Activated T-cell treated with anti-CD3 and anti-CD28 coated beads for 24 hours (primary cell): ENCODE measurements around the gene GLT6D1.

Experiments used
- DNase-seq: peaks from one replicate; pipeline ENCODE4 v3.0.0-alpha.2; 2020; ENCODE audit warnings: low read depth

The GLT6D1 gene

DNA sequence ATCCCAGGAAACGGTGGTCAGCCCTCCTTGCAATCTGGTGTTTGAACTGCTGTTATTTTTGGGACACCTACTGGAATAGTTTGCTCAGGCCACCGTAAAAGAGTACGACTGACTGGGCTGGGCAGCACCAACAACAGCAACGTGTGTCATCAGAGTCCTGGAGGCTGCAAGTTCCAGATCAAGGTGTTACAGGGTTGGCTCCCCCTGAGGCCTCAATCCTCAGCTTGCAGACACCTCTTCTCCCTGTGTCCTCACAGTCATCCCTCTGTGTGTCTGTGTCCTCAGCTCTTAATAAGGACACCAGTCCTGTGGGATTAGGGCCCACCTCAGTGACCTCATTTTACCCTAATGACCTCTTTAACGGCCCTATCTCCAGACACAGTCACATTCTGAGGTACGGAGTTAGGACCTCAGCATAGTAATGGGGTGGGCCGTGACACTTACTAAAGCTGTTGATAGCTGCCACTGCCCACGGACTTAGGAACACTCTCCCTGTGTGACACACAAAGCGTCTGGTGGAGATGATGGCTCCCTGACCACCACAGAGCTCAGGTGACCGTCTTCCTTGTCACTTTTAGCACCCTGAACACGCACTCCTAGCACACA lies 16.8 kb downstream of the GLT6D1 start:
- no peak for DNase-seq

- no peak for DNase-seq
Measured at GRCh38 chr9:135620558-135620957, 18.8 kb downstream of the GLT6D1 start.

GRCh38 chr9:135619599-135619886 lies 19.8 kb downstream of the GLT6D1 start:
- no peak for DNase-seq

DNA sequence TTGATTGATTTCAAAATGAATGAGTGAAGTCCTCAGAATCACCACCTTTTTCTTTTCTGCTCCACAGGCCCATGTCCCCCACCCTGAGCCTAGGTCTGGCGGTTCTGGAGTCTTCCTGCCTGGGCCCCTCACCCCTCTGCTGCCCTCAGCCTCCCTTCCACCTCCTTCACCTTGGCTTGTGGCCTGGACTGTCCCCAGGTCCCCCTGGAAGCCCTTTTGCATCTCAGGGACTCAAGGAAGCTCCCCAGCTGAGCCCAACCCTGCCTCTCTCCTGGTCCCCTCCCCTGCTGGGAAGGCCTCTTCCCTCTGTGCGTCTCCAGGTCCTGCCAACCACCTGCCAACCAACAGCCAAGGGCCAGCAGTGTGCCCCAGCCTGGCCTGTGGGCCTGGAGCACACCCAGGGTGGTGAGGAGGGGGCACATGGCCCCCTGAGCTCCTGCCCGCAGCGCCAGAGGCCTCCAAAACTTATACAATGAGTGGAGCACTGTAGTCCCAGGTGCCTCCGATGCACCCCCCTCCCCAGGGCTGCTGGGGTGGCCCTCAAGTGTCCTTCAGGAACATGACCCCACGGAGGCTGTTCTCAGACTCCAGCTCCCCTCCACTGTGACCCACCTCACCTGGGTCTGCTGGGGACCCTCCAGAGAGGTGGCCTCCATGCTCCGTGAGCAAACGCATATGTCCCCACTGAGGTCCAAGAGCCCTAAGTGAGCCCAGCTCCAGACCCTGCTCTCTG lies 20.3 kb downstream of the GLT6D1 start:
- no peak for DNase-seq

DNA sequence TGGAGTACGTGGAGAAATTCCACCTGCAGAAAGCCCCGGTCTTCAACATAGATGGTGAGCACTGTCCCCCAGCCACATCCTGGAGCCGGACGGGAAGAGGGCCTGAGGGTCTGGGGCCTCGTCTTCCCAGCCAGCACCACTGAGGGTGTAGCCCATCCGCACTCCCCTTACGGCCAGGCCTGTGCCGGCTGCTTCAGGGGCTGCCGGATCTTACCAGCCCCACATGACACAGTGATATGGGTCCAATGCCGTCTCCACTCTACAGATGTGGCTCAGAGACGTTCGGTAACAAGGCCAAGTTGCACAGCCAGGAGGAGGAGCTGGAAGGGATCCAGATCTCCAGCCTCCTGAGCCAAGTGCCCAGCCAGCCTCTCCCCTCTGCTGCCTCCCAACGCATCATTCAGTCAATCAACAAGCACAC lies 21.3 kb downstream of the GLT6D1 start:
- no peak for DNase-seq

DNA sequence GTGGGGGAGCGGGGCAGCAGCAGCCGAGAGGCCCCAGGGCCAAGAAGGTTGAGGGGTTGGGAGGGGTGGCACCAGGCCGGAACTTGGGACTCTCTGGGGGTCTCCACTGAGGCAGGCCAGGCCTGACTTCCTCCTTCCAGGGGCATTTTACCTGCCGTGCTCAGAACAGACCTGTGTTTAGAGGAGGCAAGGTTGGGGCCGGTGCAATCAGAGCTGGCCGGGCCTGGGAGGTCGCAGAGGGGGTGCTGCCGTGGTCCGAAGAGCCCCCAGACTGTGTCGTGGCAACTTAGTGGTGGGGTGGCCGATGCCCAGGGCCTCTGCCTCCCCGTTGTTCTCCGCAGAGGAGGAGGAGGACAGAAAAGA lies 21.8 kb downstream of the GLT6D1 start:
- no peak for DNase-seq

DNA sequence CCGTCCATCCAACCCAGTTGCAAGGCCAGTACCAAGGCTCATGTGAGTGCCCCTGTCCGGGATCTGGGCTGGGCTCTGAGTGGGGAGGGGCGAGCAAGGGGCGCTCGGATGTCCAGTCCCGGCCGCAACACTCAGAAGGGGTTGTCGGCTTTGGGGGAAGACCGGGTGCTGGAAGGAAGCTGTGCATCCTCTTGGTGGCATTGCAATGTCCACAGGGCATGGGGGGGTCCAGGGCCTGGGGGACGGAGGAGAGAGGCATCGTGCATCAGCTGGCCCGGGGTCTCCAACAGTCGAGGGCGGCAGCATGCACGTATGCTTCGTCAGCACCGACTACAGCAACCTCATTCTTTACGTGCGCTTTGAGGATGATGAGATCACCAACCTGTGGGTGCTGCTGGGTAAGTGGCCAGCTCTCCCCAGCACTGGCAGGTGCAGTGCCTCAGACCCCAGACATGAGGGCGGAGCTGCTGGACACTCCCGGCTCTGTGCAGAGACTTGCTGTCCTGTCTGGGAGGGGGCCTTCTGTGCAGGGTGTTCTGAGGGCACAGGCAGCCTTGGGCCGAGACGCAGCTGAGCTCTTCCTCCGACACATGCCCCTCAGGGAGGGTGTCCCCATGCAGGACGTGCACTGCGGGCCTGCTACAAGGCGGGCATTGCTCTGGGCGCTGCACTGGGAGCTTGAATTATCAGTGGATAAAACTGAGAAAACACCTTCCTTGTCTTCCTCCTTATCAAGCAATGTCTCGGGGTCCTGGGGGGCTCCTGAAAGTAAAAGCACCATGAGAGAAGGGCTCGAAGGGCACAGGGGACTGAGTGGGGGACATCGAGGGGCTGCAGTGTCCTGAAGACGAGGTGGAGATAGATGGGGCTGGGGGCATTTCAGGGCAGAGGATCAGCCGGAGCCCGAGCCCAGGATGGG lies 22.5 kb downstream of the GLT6D1 start:
- no peak for DNase-seq

GRCh38 chr9:135615666-135616618 lies 23.4 kb downstream of the GLT6D1 start:
- no peak for DNase-seq

- no peak for DNase-seq
Measured at GRCh38 chr9:135614821-135615665, 24.3 kb downstream of the GLT6D1 start.

DNA sequence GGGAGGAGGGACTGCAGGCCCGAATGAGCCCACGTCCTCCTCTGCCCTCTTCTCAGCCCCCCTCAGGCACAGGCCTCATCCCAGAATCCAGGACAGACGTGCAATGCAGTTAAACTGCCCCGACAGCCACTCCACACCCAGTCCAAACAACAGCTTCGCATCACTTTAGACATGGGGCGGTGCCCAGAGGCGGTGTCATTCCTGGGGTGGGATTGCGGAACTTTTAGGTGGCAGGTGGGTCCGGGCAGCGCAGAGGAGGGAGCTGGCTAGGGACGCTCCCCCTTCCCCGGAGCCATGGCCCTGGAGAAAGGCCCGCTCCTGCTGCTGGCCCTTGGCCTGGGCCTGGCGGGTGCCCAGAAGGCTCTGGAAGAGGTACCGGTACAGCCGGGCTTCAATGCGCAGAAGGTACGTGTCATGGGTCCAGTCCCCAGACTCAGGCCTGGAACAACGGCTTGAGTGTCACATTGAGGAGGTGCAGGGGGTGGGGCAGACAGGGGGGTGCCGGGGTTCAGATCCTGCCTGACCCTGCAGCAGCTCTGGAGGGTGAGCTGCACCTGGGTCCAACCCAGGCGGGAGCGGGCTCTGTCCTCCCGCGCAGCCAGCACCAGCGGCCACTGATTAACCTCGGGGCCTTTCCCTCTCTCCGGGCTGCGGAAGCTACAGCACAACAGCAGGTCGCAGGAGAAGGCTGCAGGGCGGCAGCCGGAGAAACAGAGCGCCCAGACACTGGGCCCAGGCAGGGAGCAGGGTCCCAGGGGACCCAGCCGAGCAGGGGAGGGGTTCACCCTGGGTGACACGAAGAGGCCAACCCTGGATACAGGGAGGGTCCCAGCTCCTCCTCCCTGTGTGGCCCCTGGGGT lies 25.2 kb downstream of the GLT6D1 start:
- DNase-seq: no peak

- DNase-seq: no peak
Measured at GRCh38 chr9:135612981-135613910, 26.1 kb downstream of the GLT6D1 start.

DNA sequence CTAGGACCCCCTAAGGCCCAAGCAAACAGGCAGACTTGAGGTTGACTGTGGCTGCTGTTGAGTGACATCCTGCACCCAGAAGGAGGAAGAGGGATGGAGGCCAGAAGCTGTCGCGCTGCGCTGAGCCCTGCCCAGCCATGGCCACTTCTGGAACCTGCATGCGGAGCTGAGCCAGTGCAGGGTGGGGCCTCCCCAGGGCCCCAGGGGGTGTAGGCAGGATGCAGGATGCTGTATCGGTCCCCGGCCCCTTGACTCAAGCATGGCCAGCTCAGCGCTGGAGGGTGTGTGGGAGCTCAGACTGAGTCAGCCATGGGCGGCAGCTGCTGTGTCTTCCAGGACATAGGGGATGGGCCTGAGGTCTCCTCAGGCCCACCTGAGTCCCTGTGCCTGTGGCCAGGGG lies 26.9 kb downstream of the GLT6D1 start:
- DNase-seq: no peak

- no peak for DNase-seq
Measured at GRCh38 chr9:135611875-135612209, 27.5 kb downstream of the GLT6D1 start.

DNA sequence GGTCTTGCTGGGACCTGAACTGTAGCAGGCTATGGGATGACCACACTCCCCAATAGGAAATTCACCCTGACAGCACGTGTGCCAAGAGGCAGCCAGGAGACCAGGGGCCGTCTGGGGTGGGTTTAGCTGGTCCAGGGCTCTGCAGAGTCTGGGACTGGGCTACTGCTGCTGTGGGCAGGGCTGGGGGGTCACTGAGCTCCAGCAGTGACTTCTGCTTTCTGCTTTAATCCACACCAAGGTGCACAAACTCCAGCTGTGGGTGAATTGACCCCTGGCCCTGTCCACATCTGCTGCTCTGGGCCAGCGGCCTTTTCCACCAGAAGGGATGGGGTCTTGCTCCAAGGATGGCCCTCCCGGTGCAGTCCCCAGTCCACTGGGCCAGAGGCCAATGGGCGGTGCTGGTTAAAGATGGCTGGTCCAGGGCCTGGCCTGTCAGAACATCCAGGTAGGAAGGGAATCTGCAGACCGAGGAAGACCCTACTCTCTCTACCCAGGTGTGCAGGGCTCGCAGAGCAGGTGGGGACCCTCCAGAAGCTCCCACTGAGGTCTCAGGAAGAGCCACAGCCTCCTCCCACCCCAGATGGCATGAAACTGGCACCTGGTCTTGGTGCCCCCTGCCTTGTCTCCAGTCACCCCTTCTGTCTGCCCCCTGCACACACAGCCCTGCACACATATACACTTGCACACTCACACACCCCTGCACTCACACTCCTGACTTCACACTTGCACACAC lies 28.0 kb downstream of the GLT6D1 start:
- DNase-seq: no peak

DNA sequence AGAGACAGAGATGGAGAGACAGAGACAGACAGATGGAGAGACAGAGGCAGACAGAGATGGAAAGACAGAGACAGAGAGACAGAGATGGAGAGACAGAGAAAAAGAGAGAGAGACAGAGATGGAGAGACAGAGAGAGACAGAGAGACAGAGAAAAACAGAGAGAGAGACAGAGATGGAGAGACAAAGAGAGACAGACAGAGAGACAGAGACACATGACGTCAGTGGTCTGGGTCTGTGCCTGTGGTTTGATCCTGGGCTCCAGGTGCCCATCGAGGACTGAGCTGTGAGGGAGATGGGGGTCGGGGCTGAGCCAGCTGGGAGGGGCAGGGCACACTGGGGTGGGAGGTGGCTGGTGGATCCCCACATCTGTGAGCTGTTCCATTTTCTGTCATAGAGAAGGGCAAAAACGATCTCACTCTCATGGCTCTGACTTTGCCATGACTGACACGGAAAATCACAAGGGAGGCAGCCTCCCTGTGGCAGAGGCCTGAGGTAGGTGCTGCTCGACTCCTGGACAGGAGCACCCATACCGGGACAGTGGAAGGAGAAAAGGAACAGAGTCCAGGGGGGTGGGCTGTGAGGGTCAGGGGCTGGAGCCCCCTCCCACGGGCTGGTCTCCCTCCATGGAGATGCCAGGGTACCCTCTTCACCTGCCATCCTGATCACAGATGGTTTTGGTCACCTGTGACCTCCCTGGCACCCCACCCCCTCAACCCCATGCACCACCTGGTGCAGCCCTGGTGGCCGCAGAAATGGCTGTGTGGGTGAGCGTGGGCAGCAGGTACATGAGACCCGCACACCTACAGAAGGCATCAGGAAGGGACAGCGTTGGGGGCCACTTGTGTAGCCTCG lies 28.8 kb downstream of the GLT6D1 start:
- no peak for DNase-seq

GRCh38 chr9:135609366-135609955 lies 29.9 kb downstream of the GLT6D1 start:
- DNase-seq: no peak

GRCh38 chr9:135608999-135609317 lies 30.4 kb downstream of the GLT6D1 start:
- no peak for DNase-seq
